GM23338 (cell line): Measurements from ENCODE around the gene FRAS1. TPM values are rescaled to one million over a fixed set of nuclear protein-coding genes. Genes with fewer than 3 reads are reported as not detected.
"Not testable (repeated sequence)": the region's sequence is repeated elsewhere in the genome, so short reads cannot be mapped to it uniquely, and the experiment has no call there.

Source experiments
- ATAC-seq: fragments of 200-7000 bp; cut with Tn5 transposase; 3 replicates; pipeline ENCODE4 v1.9.1; 2020
- DNase-seq: peaks from one replicate; pipeline ENCODE4 v3.0.0-alpha.2; 2015; ENCODE audit warnings: low spot score
- H2AFZ ChIP-seq: fragments of 200-600 bp; sonication (generic); 2 replicates; pipeline ENCODE4 v1.8.0; 2016; ENCODE audit warnings: antibody characterized with exemption, mild to moderate bottlenecking, moderate library complexity
- H3F3A ChIP-seq: fragments of 200-600 bp; sonication (generic); replicated peaks from 2 replicates; pipeline ENCODE4 v1.8.0; 2017; ENCODE audit warnings: antibody characterized with exemption, mixed run types, low read depth
- H3K27ac ChIP-seq: fragments of 200-600 bp; sonication (generic); 2 replicates; pipeline ENCODE4 v1.6.1; 2016; ENCODE audit warnings: low read depth
- H3K27me3 ChIP-seq: fragments of 200-600 bp; sonication (generic); 2 replicates; pipeline ENCODE4 v1.8.0; 2016; ENCODE audit warnings: mild to moderate bottlenecking, mixed run types, moderate library complexity; ENCODE audit not compliant: insufficient read depth
- H3K36me3 ChIP-seq: fragments of 200-600 bp; sonication (generic); 2 replicates; pipeline ENCODE4 v1.8.0; 2016; ENCODE audit warnings: mild to moderate bottlenecking; ENCODE audit not compliant: insufficient read depth
- H3K4me1 ChIP-seq: fragments of 200-600 bp; sonication (generic); 2 replicates; pipeline ENCODE4 v1.8.0; 2016; ENCODE audit warnings: mild to moderate bottlenecking, moderate library complexity; ENCODE audit not compliant: insufficient read depth
- H3K4me2 ChIP-seq: fragments of 200-600 bp; sonication (generic); 2 replicates; pipeline ENCODE4 v1.7.1; 2017; ENCODE audit warnings: mixed run types
- H3K4me3 ChIP-seq: fragments of 200-600 bp; sonication (generic); 2 replicates; pipeline ENCODE4 v1.6.1; 2016; ENCODE audit warnings: mixed run types
- H3K79me2 ChIP-seq: fragments of 200-600 bp; sonication (generic); replicated peaks from 2 replicates; pipeline ENCODE4 v1.8.0; 2017; ENCODE audit warnings: mild to moderate bottlenecking; ENCODE audit not compliant: insufficient read depth
- H3K9me2 ChIP-seq: fragments of 200-600 bp; sonication (generic); 2 replicates; pipeline ENCODE4 v1.8.0; 2017; ENCODE audit not compliant: insufficient read depth
- H4K20me1 ChIP-seq: fragments of 200-600 bp; sonication (generic); replicated peaks from 2 replicates; pipeline ENCODE4 v1.8.0; 2017; ENCODE audit warnings: mild to moderate bottlenecking; ENCODE audit not compliant: insufficient read depth
- H3K27ac Mint-ChIP-seq: 2 replicates; pipeline ENCODE4 v1.8.0; 2020; ENCODE audit warnings: inconsistent platforms, mild to moderate bottlenecking, moderate library complexity, mixed read lengths
- H3K27me3 Mint-ChIP-seq: 3 replicates; pipeline ENCODE4 v1.8.0; 2022; ENCODE audit warnings: low read depth, mild to moderate bottlenecking, moderate library complexity, mixed read lengths, inconsistent platforms; ENCODE audit not compliant: insufficient read depth, poor library complexity
- H3K36me3 Mint-ChIP-seq: 3 replicates; pipeline ENCODE4 v1.8.0; 2021; ENCODE audit warnings: low read depth, mild to moderate bottlenecking, inconsistent platforms, moderate library complexity, mixed read lengths
- H3K4me1 Mint-ChIP-seq: 3 replicates; pipeline ENCODE4 v1.8.0; 2020; ENCODE audit warnings: mild to moderate bottlenecking, inconsistent platforms, mixed read lengths
- H3K4me3 Mint-ChIP-seq: 3 replicates; pipeline ENCODE4 v1.8.0; 2021; ENCODE audit warnings: moderate library complexity, mild to moderate bottlenecking, inconsistent platforms, mixed read lengths
- H3K9me3 Mint-ChIP-seq: 3 replicates; pipeline ENCODE4 v1.8.0; 2020; ENCODE audit warnings: moderate library complexity, mild to moderate bottlenecking, inconsistent platforms, mixed read lengths
- CREB1 ChIP-seq: fragments of 250-450 bp; sonication (Bioruptor Pico); IDR thresholded peaks from 2 replicates; pipeline ENCODE4 v1.5.0; 2020; ENCODE audit warnings: low read depth, mild to moderate bottlenecking, moderate library complexity
- EZH2 ChIP-seq: fragments of 200-600 bp; sonication (generic); IDR thresholded peaks from one replicate; pipeline ENCODE4 v1.8.0; 2017; ENCODE audit warnings: antibody characterized with exemption, mild to moderate bottlenecking, low read depth; ENCODE audit not compliant: unreplicated experiment
- EZH2phosphoT487 ChIP-seq: fragments of 200-600 bp; sonication (generic); IDR thresholded peaks from one replicate; pipeline ENCODE4 v1.8.1; 2018; ENCODE audit warnings: antibody characterized with exemption; ENCODE audit not compliant: unreplicated experiment
- JUNB ChIP-seq: IDR thresholded peaks from one replicate; pipeline ENCODE4 v1.6.1; 2016; ENCODE audit warnings: antibody characterized with exemption; ENCODE audit not compliant: unreplicated experiment
- NANOG ChIP-seq: IDR thresholded peaks from 2 replicates; pipeline ENCODE4 v1.6.1; 2016; ENCODE audit warnings: antibody characterized with exemption, borderline replicate concordance
- STAT1 ChIP-seq: IDR thresholded peaks from one replicate; pipeline ENCODE4 v1.6.1; 2016; ENCODE audit warnings: antibody characterized with exemption; ENCODE audit not compliant: unreplicated experiment
- ZNF331 ChIP-seq: fragments of 250-450 bp; sonication (Bioruptor Pico); IDR thresholded peaks from 2 replicates; pipeline ENCODE4 v1.5.0; 2020; ENCODE audit warnings: low read depth, mild to moderate bottlenecking, moderate library complexity
- polyA plus RNA-seq: library from polyadenylated mRNA; unstranded; fragments of >200 nt; fragmentation: Nextera tagmentation; extraction: Ambion mirVana; gene quantifications from 2 replicates; pipeline ENCODE4 v1.2.1, GENCODE V29; 2016
- total RNA-seq: library from RNA; depleted of rRNA; stranded (reverse); fragments of >200 nt; shearing (Covaris generic); gene quantifications from 2 replicates; pipeline ENCODE4 v1.2.3, GENCODE V29; 2014
- TF ChIP-seq, protein P1 (sequence below): IDR thresholded peaks from 2 replicates; pipeline ENCODE4 v1.6.1; 2016; ENCODE audit warnings: antibody characterized with exemption
- TF ChIP-seq, protein P2 (sequence below), 2 experiments: fragments of 200-600 bp in 1 of 2; sonication (generic) in 1 of 2; conservative IDR thresholded peaks; 2 replicates each; pipeline versions ENCODE4 v1.5.1 to v1.6.1; 2016 to 2017; ENCODE audit warnings: antibody characterized with exemption in 2 of 2, low read depth in 2 of 2, mild to moderate bottlenecking in 2 of 2, moderate library complexity in 1 of 2

Gene FRAS1
- total and polyA plus RNA-seq, 2 experiments from 2014 or later = 12.4 to 108 TPM

DNA sequence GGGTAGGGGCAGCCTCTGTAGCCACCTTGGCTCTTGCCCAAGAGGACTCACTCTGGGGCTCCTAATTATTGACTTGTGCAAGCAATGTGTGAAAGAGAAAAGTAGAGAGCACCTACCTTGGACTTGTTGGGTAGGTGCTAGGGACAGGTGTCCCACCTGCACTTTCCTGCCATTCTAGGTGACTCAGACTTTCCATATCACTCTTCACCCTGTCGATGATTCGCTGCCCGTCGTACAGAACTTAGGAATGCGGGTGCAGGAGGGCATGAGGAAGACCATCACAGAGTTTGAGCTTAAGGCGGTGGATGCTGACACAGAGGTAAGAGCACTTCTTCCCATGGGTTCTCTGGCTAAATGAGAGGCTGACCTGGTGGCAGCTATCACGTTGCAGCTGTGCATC, 407.1 kb downstream of the FRAS1 start:
- Histone ChIP-seq H3K36me3 (peaks cover 29% of the 10 kb centered on the region; the same call in 1 of the 2 replicates), H4K20me1 (no peaks in the 10 kb centered on the region), H3K27ac (no peak overlapping the region), H3F3A (no peaks in the 10 kb centered on the region), H3K79me2 (no peaks in the 10 kb centered on the region), H3K27me3 (no peaks in the 10 kb centered on the region), H3K4me3 (no peak overlapping the region), H3K4me2 (no peak overlapping the region), H3K4me1 (no peaks in the 10 kb centered on the region), H3K9me2 (no peaks in the 10 kb centered on the region), H2AFZ (no peak overlapping the region)
- DNase-seq = no peak
- ATAC-seq = no peak
- H3K27ac Mint-ChIP-seq = no peak overlapping the region
- no peaks in the 10 kb centered on the region for H3K27me3 Mint-ChIP-seq
- TF ChIP-seq NANOG = no peak
- no peak for TF ChIP-seq EZH2
- no peak for TF ChIP-seq ZNF331 (CRISPR knock-in tag)
- TF ChIP-seq, protein P1, sequence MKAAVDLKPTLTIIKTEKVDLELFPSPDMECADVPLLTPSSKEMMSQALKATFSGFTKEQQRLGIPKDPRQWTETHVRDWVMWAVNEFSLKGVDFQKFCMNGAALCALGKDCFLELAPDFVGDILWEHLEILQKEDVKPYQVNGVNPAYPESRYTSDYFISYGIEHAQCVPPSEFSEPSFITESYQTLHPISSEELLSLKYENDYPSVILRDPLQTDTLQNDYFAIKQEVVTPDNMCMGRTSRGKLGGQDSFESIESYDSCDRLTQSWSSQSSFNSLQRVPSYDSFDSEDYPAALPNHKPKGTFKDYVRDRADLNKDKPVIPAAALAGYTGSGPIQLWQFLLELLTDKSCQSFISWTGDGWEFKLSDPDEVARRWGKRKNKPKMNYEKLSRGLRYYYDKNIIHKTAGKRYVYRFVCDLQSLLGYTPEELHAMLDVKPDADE = no peak
- TF ChIP-seq STAT1 = no peak
- H3K9me3 Mint-ChIP-seq = no peaks in the 10 kb centered on the region; the same call in 2 of the 3 replicates
- peaks cover 37% of the 10 kb centered on the region for H3K36me3 Mint-ChIP-seq
- H3K4me1 Mint-ChIP-seq = no peaks in the 10 kb centered on the region
- no peak overlapping the region for H3K4me3 Mint-ChIP-seq

DNA sequence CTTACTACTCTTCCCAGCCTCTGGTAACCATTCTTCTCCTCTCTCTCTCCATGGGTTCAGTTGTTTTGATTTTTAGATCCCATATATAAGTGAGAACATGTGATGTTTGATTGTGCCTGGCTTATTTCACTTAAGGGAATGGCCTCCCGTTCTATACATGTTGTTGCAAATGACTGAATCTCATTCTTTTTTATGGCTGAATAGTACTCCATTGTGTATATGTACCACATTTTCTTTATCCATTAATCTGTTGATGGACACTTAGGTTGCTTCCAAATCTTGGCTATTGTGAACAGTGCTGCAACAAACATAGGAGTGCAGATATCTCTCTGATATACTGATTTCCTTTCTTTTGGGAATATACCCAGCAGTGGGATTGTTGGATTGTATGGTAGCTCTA, 410.1 kb downstream of the FRAS1 start:
- not testable (repeated sequence) for H3K9me3 Mint-ChIP-seq, H2AFZ ChIP-seq, H3K4me1 Mint-ChIP-seq, H3K4me2 ChIP-seq, H3K27me3 Mint-ChIP-seq, H3K9me2 ChIP-seq, H3F3A ChIP-seq, DNase-seq, H3K4me3 ChIP-seq, H3K4me3 Mint-ChIP-seq, H3K27ac ChIP-seq, H3K27ac Mint-ChIP-seq, H3K4me1 ChIP-seq, H4K20me1 ChIP-seq, H3K27me3 ChIP-seq, ATAC-seq, H3K79me2 ChIP-seq
- H3K36me3 ChIP-seq = peaks cover 45% of the 10 kb centered on the region
- peaks cover 56% of the 10 kb centered on the region for H3K36me3 Mint-ChIP-seq

DNA sequence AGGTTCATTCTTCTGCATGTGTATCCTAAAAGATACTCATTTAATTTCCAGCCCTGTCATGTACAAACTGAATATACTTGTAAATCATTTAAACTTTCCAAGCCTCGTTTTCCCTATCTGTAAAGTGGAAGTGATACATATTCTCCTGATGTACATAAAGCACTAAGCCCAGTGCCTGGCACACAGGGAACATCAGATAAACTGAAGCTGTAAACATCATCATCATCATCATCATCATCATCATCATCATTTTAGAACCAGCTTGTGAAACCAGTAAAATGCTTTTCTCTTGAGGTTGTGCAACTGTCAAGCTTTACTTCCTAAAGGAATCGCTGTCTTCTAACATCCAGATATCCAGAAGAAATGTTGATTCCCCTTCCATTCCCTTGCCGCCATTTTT, 411.1 kb downstream of the FRAS1 start:
- Mint-ChIP-seq H3K4me3 (no peak overlapping the region), H3K27me3 (peaks cover 2% of the 10 kb centered on the region), H3K4me1 (no peaks in the 10 kb centered on the region), H3K9me3 (no peaks in the 10 kb centered on the region; the same call in 2 of the 3 replicates), H3K36me3 (peaks cover 63% of the 10 kb centered on the region), H3K27ac (no peak overlapping the region)
- Histone ChIP-seq H3K36me3 (peaks cover 52% of the 10 kb centered on the region), H3K27ac (no peak overlapping the region), H3K4me3 (no peak overlapping the region), H3K4me2 (no peak overlapping the region), H3K4me1 (no peaks in the 10 kb centered on the region), H2AFZ (no peak overlapping the region), H4K20me1 (no peaks in the 10 kb centered on the region), H3K79me2 (no peaks in the 10 kb centered on the region), H3K27me3 (no peaks in the 10 kb centered on the region), H3F3A (no peaks in the 10 kb centered on the region), H3K9me2 (no peaks in the 10 kb centered on the region)
- DNase-seq = no peak
- TF ChIP-seq, protein P2, sequence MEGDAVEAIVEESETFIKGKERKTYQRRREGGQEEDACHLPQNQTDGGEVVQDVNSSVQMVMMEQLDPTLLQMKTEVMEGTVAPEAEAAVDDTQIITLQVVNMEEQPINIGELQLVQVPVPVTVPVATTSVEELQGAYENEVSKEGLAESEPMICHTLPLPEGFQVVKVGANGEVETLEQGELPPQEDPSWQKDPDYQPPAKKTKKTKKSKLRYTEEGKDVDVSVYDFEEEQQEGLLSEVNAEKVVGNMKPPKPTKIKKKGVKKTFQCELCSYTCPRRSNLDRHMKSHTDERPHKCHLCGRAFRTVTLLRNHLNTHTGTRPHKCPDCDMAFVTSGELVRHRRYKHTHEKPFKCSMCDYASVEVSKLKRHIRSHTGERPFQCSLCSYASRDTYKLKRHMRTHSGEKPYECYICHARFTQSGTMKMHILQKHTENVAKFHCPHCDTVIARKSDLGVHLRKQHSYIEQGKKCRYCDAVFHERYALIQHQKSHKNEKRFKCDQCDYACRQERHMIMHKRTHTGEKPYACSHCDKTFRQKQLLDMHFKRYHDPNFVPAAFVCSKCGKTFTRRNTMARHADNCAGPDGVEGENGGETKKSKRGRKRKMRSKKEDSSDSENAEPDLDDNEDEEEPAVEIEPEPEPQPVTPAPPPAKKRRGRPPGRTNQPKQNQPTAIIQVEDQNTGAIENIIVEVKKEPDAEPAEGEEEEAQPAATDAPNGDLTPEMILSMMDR (conservative IDR thresholded peaks at IDR 0.05; ENCODE audit: low read depth in 2 of 2) = no peak
- no peak for TF ChIP-seq CREB1 (CRISPR knock-in tag)
- TF ChIP-seq JUNB = no peak
- TF ChIP-seq EZH2 = no peak
- TF ChIP-seq, protein P1 = no peak
- TF ChIP-seq EZH2phosphoT487 = no peak
- no peak for ATAC-seq
